Natural killer cell (primary cell): ENCODE measurements around the gene C4orf50. TPM values are rescaled to one million over a fixed set of nuclear protein-coding genes. Genes with fewer than 3 reads are reported as not detected.

Experiments used
- ATAC-seq, 3 donors: fragments of 150-1000 bp in 2 of 3; fragments of 200-7000 bp in 1 of 3; cut with Tn5 transposase; 1 replicate in 1 of 3; 2 replicates in 2 of 3; pipeline ENCODE4 v1.10.0; 2021; ENCODE audit warnings: mild to moderate bottlenecking in 2 of 3, moderate library complexity in 2 of 3
- DNase-seq, 2 donors: peaks; one replicate each; pipeline versions ENCODE4 v3.0.0 to v3.0.0-alpha.2; 2013 to 2021; ENCODE audit warnings: mixed read lengths in 1 of 2
- H3K27ac ChIP-seq: one replicate; pipeline ENCODE4 v1.5.1; 2013; ENCODE audit warnings: mild to moderate bottlenecking, low read length
- H3K27me3 ChIP-seq: one replicate; pipeline ENCODE4 v1.6.1; 2013; ENCODE audit warnings: low read length; ENCODE audit not compliant: control insufficient read depth, insufficient read depth
- H3K36me3 ChIP-seq: one replicate; pipeline ENCODE4 v1.6.1; 2013; ENCODE audit warnings: low read length; ENCODE audit not compliant: control insufficient read depth, insufficient read depth
- H3K4me1 ChIP-seq: one replicate; pipeline ENCODE4 v1.6.1; 2013; ENCODE audit warnings: low read length; ENCODE audit not compliant: control insufficient read depth, insufficient read depth
- H3K4me3 ChIP-seq: one replicate; pipeline ENCODE4 v1.5.1; 2013; ENCODE audit warnings: low read length
- H3K9me3 ChIP-seq: one replicate; pipeline ENCODE4 v1.6.1; 2013; ENCODE audit warnings: low read length; ENCODE audit not compliant: control insufficient read depth, insufficient read depth
- H3K27ac Mint-ChIP-seq, 2 donors: one replicate each; pipeline ENCODE4 v1.8.0; 2022; ENCODE audit warnings: mild to moderate bottlenecking in 2 of 2, mixed read lengths in 2 of 2, moderate library complexity in 1 of 2
- H3K27me3 Mint-ChIP-seq, 2 donors: one replicate each; pipeline ENCODE4 v1.8.0; 2022; ENCODE audit warnings: low read depth in 2 of 2, mixed read lengths in 2 of 2
- H3K36me3 Mint-ChIP-seq: one replicate; pipeline ENCODE4 v1.8.0; 2022; ENCODE audit warnings: mixed read lengths
- H3K4me1 Mint-ChIP-seq, 2 donors: one replicate each; pipeline ENCODE4 v1.8.0; 2022; ENCODE audit warnings: mixed read lengths in 2 of 2
- H3K4me3 Mint-ChIP-seq: one replicate; pipeline ENCODE4 v1.8.0; 2022; ENCODE audit warnings: mild to moderate bottlenecking, moderate library complexity, mixed read lengths
- H3K9me3 Mint-ChIP-seq, 2 donors: one replicate each; pipeline ENCODE4 v1.8.0; 2022; ENCODE audit warnings: mixed read lengths in 2 of 2
- CTCF ChIP-seq: fragments of 200-600 bp; IDR thresholded peaks from one replicate; pipeline ENCODE4 v1.8.0; 2022; ENCODE audit warnings: antibody characterized with exemption
- WGBS: methylation state at CpG from one replicate; pipeline ENCODE4 v1.1.7; 2013; ENCODE audit warnings: missing lambda C conversion rate; ENCODE audit not compliant: insufficient coverage; 5-methylcytosine and 5-hydroxymethylcytosine counted together
- intact Hi-C: fragments of 100-400 bp; cut with micrococcal nuclease; formaldehyde crosslinking; loops from one replicate; pipeline ENCODE4 v1.14.2; 2022
- total RNA-seq, 4 donors: library from RNA; stranded (reverse); fragments of 120-200 nt in 1 of 4; gene quantifications; one replicate each; pipeline versions ENCODE4 v1.2.3 to v1.2.4, GENCODE V29; 2013 to 2022

C4orf50 gene
- total RNA-seq, 3 donors from 2014 or later (not counting 1 experiment from before 2014, with no cell fraction given), result 0.63 to 2.7 (median 1.8) TPM

- Mint-ChIP-seq H3K4me1 (no peaks in the 10 kb centered on the region), H3K27ac (no peak overlapping the region), H3K36me3 (no peaks in the 10 kb centered on the region), H3K9me3 (no peaks in the 10 kb centered on the region), H3K4me3 (no peak overlapping the region), H3K27me3 (peaks cover 2 to 15% of the 10 kb centered on the region in 2 donors)
- H3K4me1 ChIP-seq, result no peaks in the 10 kb centered on the region
- no peaks in the 10 kb centered on the region for H3K27me3 ChIP-seq
- H3K27ac ChIP-seq, result no peak overlapping the region
- ATAC-seq (no peak), DNase-seq (no peak)
- no peak for TF ChIP-seq CTCF
- H3K4me3 ChIP-seq, result no peak overlapping the region
- no peaks in the 10 kb centered on the region for H3K36me3 ChIP-seq
- intact Hi-C loops, result no loop called here
- WGBS, result 69% methylated on average over 3 of the region's 3 CpGs
- H3K9me3 ChIP-seq, result no peaks in the 10 kb centered on the region
Measured at GRCh38 chr4:5916229-5916628, 102.0 kb downstream of the C4orf50 start.

- no peak overlapping the region for H3K4me3 Mint-ChIP-seq
- no peak overlapping the region for H3K27ac ChIP-seq
- no peaks in the 10 kb centered on the region for H3K9me3 ChIP-seq
- H3K9me3 Mint-ChIP-seq, result no peaks in the 10 kb centered on the region
- ATAC-seq (no peak), DNase-seq (no peak)
- H3K27me3 Mint-ChIP-seq, result peaks cover 6 to 23% of the 10 kb centered on the region in 2 donors
- intact Hi-C loops, result no loop called here
- no peak overlapping the region for H3K27ac Mint-ChIP-seq
- H3K27me3 ChIP-seq, result no peaks in the 10 kb centered on the region
- H3K36me3 ChIP-seq, result no peaks in the 10 kb centered on the region
- H3K4me1 Mint-ChIP-seq, result no peaks in the 10 kb centered on the region
- no peaks in the 10 kb centered on the region for H3K36me3 Mint-ChIP-seq
- WGBS, result 86% methylated on average over 7 of the region's 7 CpGs
- no peak for TF ChIP-seq CTCF
- no peaks in the 10 kb centered on the region for H3K4me1 ChIP-seq
- no peak overlapping the region for H3K4me3 ChIP-seq
Measured at GRCh38 chr4:5913454-5913853, 104.8 kb downstream of the C4orf50 start.

- no peak overlapping the region for H3K4me3 ChIP-seq
- no peak for ATAC-seq
- no peak for DNase-seq
- no peaks in the 10 kb centered on the region for H3K36me3 ChIP-seq
- no peak for TF ChIP-seq CTCF
- Mint-ChIP-seq H3K27ac (no peak overlapping the region), H3K9me3 (no peaks in the 10 kb centered on the region), H3K36me3 (no peaks in the 10 kb centered on the region), H3K4me3 (no peak overlapping the region), H3K27me3 (peaks cover 13 to 31% of the 10 kb centered on the region in 2 donors), H3K4me1 (no peaks in the 10 kb centered on the region)
- no peaks in the 10 kb centered on the region for H3K27me3 ChIP-seq
- H3K27ac ChIP-seq, result no peak overlapping the region
- intact Hi-C loops, result no loop called here
- H3K4me1 ChIP-seq, result no peaks in the 10 kb centered on the region
- 71% methylated on average over 1 of the region's 1 CpG for WGBS
- no peaks in the 10 kb centered on the region for H3K9me3 ChIP-seq
Measured at GRCh38 chr4:5912614-5913019, 105.6 kb downstream of the C4orf50 start.

GRCh38 chr4:5908876-5909427 is 109.3 kb downstream of the C4orf50 start:
- peaks cover 0 to 3% of the 10 kb centered on the region in 2 donors for H3K9me3 Mint-ChIP-seq
- Histone ChIP-seq H3K4me1 (no peaks in the 10 kb centered on the region), H3K4me3 (no peak overlapping the region), H3K9me3 (no peaks in the 10 kb centered on the region), H3K27me3 (no peaks in the 10 kb centered on the region), H3K27ac (no peak overlapping the region), H3K36me3 (no peaks in the 10 kb centered on the region)
- peaks cover 30 to 55% of the 10 kb centered on the region in 2 donors for H3K27me3 Mint-ChIP-seq
- H3K27ac Mint-ChIP-seq, result no peak overlapping the region
- H3K36me3 Mint-ChIP-seq, result no peaks in the 10 kb centered on the region
- WGBS, result 40% methylated on average over 2 of the region's 3 CpGs
- intact Hi-C loops, result no loop called here
- no peak overlapping the region for H3K4me3 Mint-ChIP-seq
- H3K4me1 Mint-ChIP-seq, result no peaks in the 10 kb centered on the region
- no peak for ATAC-seq
- no peak for TF ChIP-seq CTCF
- no peak for DNase-seq
